ENCODE measurements around the gene SEMA7A.
"Not testable (repeated sequence)": the region's sequence is repeated elsewhere in the genome, so short reads cannot be mapped to it uniquely, and the experiment has no call there.

Gene SEMA7A, protein sequence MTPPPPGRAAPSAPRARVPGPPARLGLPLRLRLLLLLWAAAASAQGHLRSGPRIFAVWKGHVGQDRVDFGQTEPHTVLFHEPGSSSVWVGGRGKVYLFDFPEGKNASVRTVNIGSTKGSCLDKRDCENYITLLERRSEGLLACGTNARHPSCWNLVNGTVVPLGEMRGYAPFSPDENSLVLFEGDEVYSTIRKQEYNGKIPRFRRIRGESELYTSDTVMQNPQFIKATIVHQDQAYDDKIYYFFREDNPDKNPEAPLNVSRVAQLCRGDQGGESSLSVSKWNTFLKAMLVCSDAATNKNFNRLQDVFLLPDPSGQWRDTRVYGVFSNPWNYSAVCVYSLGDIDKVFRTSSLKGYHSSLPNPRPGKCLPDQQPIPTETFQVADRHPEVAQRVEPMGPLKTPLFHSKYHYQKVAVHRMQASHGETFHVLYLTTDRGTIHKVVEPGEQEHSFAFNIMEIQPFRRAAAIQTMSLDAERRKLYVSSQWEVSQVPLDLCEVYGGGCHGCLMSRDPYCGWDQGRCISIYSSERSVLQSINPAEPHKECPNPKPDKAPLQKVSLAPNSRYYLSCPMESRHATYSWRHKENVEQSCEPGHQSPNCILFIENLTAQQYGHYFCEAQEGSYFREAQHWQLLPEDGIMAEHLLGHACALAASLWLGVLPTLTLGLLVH

DNA sequence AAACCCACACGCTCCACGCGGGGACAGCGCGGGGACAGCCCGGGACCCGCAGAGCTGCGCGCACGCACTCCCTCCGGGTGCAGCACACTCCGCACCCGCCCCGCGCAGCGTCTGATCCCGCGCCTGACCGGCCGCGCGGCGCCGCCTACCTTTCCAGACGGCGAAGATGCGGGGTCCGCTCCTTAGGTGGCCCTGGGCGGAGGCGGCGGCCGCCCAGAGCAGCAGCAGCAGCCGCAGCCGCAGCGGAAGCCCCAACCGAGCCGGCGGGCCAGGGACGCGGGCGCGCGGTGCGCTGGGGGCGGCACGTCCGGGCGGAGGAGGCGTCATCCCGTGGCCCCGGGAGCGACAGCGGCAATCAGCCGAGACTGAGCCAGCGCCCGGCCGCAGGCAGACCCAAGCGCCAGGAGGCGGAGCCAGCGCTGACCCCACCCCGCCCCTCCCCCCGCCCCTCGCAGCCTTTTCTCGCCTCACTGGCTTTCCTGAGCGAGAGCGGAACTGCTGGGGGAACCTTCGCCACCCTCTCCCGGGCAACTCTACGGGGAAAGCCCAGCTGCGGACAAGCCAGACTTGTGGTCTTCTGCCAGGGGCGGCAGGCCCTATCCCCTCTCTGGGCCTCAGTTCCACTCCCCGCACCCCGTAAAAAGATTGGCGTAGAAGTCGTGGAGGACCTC is at the start of gene SEMA7A:
TSS of gene SEMA7A (minus strand) at position 367 of the 671 bp plus-strand sequence. CDS start at position 327, 40 bp downstream.
- peak; percentile 58 for DNase-seq

DNA sequence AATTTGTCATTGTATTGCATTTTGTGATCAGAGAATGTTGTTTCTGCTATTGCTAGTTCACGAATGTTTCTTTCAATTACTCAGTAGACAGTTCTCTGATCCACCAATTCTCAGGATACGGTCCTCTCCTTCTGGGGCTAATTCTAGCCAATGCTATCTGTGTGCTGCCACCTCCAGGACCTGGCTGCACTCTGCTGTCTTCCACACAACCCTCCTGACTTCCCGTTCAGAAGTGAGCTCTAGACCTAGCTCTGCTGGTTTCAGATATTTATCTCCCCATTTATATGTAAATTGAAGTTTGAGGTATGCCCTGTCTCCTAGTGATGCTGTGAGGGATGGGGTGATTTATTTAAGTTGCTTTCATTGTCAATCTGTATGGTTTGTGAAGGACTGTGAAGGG is 48.9 kb upstream of the SEMA7A start:
- no peak for DNase-seq

DNA sequence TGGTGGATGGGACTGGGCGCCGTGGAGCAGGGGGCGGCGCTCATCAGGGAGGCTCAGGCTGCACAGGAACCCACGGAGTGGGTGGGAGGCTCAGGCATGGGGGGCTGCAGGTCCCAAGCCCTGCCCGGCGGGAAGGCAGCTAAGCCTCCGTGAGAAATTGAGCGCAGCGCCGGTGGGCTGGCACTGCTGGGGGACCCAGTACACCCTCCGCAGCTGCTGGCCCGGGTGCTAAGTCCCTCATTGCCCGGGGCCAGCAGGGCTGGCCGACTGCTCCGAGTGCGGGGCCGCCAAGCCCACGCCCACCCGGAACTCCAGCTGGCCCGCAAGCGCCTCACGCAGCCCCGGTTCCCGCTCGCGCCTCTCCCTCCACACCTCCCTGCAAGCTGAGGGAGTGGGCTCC is 46.6 kb upstream of the SEMA7A start:
- not testable (repeated sequence) for DNase-seq

DNA sequence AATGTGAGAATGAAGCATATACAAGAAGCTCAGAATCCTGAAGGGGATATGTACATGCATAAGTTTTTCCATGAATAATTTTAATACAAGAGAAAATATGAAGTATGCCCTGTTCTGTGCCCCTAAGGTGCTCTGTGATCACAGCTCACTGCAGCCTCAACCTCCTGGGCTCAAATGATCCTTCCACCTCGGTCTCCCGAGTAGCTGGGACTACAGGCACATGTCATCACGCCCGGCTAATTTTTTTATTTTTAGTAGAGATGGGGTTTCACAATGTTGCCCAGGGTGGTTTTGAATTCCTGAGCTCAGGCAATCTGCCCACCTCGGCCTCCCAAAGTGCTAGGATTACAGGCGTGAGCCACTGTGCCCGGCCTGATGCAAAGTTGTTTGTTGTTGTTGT is 37.9 kb upstream of the SEMA7A start:
- not testable (repeated sequence) for DNase-seq

DNA sequence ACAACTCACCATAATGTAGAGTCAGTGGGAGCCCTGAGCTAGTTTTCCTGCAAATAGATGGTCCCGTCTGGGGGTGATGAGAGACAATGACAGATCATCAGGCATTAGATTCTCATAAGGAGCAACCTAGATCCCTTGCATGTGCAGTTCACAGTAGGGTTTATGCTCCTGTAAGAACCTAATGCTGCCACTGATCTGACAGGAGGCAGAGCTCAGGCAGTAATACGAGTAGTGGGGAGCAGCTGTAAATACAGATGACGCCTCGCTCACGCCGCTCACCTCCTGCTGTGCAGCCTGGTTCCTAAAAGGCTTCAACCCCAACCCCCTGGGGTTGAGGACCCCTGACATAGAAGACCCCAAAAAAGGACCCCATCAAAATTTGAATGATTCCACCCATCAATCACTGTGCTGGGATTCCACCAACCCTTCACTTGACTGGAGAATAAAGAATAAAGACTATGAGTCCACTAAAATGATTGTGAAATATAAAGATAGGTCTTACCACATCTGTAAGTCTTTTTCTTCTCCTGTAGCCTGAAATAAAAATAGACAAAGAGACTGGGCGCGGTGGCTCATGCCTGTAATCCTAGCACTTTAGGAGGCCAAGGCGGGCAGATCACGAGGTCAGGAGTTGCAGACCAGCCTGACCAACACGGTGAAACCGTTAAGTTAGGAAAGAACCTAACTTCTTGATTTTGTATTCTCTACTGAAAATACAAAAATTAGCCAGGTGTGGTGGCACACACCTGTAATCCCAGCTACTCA is 37.1 kb upstream of the SEMA7A start:
- DNase-seq, result no peak

DNA sequence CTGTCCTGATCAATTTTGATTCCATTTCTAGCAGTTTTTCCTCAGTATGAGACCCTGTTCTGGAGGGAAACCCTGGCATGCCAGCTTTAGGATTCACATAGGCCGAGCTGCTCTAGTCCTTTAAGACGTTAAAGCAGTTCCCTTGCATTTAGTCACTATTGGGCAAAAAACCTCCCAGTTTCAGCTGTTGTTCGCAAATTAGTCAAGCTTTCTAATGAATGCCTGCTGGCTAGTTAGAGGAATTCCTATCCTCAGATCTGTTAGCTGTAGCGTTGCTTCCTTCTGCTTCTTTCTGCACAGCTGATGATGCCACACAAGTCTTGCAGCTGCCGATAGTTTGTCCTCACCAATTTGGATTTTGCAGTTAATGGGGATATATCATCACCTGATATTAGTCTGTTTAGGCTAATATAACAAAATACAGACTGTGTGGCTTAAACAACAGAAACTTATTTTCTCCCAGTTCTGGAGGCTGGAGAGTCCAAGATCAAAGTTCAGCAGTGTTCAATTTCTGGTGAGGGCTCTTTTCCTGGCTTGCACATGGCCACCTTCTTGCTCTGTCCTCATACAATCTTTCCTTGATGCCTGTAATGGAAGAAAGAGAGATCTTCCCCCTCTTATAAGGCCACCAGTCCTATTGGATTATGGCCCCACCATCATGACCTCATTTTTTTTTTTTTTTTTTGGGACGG is 34.7 kb upstream of the SEMA7A start:
- no peak for DNase-seq

DNA sequence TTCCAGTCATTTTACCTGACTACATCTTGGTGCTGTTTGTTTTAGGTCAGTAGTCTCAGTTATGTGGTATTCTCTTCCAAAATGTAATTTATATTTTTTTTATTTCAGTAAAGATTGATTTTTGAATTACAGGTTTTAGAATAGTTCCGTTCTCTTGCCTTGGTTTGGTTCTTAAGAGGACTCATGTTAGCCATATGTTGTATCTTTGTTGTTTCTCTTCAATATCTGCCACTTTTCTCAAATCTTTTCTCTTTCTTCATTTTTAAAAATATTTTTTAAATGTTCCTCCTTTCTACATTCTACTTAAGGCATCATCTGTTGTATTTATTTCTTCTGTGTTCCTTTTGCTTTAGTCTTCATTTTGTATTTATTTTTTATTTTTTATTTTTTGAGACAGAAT is 32.8 kb upstream of the SEMA7A start:
- DNase-seq, result no peak

DNA sequence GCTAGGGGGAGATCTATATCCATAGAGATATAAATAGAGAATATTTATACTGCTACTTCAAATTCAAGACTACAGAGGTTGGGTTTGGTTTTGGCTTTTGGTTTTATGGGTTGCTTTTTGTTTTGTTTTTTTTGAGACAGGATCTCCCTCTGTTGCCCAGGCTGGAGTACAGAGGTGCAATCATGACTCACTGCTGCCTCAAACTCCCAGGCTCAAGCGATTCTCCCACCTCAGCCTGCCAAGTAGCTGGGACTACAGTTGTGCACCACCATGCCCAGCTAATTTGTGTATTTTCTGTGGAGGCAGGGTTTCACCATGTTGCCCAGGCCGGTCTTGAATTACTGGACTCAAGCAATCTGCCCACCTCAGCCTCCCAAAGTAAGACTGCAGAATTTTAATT is 31.1 kb upstream of the SEMA7A start:
- no peak for DNase-seq

DNA sequence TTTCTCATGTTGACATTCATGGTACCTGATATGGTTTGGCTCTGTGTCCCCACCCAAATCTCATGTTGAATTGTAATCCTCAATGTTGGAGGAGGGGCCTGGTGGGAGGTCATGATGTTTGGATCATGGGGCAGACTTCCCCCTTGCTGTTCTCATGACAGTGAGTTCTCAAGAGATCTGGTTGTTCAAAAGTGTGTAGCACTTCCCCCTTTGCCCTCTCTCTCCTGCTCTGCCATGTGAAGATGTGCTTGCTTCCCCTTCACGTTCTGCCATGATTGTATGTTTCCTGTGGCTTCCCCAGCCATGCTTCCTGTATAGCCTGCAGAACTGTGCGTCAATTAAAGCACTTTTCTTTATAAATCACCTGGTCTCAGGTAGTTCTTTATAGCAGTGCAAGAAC is 30.5 kb upstream of the SEMA7A start:
- no peak for DNase-seq

DNA sequence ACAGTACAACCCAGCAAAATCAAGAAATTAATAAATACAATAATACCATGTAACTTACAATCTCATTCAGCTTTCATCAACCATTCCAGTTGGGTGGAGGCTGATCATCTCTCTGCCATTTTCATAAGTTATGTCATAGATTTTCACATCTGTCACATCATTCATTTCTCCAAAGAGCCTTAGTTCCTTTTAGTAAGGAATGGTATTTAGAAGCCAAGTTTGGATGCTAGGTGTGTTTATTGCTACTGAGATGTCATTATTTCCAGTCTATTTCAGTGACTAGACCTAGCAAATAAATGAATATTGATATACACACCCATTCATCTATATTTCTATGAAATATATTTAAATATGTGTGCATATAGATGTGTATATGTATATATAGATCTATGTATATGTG is 29.9 kb upstream of the SEMA7A start:
- no peak for DNase-seq

DNA sequence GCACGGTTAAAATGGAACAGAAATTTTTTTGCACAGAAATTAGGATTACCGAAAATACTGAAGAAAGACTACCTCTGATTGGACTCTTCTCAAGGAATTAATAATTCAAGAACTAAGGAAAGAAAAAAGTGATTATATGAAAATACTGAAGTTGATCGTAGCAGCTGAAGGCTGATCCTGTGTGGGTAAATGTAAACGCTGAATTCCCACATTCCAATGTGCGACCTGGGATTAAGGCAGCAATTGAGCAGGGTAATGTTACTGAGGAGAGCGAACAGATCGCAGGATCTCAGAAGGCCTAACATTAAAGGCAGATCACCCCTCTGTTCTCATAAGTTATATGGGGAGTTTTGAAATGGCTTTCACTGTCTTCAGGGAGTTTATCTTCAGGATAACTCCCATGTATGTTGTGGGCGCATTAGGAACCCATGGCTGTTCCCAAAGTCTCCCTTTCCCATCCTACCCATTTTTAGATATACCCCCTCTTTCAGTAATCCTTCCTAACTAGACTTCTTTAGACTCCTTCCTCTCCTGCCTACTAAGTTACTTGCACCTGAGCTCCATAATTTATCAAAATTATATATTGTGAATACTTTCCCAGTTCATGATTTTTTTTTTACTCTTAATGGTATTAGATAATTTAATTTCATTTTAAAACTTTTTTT is 28.2 kb upstream of the SEMA7A start:
- no peak for DNase-seq

DNA sequence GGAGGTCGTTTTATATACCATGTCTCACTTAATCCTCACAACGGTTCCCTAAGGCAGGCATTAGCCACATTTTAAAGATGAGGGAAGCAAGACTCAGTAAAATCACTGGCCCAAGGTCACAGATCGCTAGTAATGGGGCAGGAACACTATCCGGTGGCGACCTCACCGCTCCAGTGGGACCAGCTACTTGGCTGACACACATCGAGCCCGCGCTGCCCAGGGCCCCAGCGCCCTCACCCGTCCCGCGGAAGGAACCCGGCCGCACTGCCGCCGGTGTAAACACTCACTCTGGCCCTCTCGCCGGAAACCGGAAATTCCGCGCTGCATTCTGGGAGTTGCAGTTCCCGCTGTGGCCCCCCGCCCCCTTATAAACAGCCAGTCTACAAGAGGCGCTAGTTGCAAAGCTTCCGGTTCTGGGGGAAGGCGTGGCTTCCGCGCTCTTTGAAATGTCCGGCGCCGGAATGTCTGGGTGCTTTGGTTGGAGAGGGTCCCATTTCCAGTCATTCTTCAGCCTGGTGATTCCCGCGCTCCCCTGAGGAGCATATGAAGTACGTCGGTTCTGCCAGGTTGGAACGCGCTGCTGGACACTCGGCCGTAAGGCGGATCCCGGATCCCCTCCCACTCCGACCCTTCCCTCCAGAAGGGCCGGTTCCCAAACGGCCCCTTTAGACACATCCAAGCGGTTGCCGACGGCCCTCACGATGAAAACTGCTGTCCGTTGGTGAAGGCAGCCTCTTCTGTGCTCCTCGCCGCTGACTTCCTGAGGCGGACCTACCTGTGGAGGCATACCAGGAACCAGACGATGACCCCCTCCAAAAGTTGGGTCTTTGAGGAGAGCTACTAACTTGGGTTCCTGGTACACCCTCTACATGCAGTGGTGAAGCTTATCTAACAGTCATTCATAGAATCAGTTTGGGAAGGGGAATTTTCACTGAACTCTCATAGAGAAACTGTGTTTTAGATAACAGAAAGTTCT is 27.4 kb upstream of the SEMA7A start, which contains the start of gene UBL7:
TSS of gene UBL7 (minus strand) at position 290 of the 976 bp plus-strand sequence. CDS start 2,293 bp downstream, outside the sequence.
- peak; percentile 96 for DNase-seq

DNA sequence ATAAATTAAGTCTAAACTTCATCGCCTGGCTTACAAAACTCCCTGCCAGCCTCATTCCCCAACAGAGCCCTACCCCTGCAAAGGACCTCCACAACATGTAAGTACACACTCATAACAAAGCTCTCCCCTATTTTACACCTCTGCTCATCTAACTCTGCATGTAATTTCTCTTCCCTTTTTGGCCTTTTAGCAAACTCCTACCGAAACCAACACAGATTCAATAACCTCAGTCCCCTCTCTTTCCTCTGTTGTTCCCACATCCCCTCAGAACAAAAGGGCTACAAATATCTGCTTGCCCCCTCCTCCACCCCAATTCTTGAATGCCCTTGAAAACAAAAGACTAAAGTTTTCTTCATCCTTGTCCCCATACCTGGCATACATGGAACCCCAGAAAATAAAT is 26.5 kb upstream of the SEMA7A start:
- DNase-seq, result no peak

DNA sequence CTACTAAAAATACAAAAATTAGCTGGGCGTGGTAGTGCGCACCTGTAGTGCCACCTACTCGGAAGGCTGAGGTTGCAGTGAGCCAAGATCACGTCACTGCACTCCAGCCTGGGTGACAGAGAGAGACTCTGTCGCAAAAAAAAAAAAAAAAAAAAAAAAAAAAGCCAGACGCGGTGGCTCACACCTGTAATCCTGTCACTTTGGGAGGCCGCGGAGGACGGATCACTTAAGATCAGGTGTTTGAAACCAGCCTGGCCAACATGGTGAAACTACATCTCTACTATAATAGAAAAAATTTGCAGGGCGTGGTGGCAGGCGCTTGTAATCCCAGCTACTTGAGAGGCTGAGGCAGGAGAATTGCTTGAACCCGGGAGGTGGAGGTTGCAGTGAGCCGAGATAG is 26.0 kb upstream of the SEMA7A start:
- DNase-seq, result not testable (repeated sequence)

DNA sequence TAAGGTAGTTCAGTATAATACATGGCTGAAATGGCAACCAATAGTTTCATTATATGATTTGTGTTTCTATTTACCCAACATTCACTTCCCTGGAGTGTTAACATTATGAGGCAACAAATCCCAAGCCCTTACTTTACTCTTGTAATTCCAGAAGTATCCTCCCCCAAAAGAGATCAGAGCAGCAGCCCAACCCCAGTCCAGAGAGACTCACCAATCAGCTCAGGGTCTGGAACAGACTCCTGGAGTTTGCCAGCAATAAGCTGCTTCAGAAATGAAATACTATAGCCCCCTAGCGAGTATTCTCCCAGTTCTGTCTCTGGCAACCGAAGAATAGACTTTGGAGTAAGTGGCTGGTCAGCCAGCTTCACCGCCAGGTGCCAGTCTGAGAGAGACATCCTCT is 24.7 kb upstream of the SEMA7A start:
- DNase-seq, result no peak

DNA sequence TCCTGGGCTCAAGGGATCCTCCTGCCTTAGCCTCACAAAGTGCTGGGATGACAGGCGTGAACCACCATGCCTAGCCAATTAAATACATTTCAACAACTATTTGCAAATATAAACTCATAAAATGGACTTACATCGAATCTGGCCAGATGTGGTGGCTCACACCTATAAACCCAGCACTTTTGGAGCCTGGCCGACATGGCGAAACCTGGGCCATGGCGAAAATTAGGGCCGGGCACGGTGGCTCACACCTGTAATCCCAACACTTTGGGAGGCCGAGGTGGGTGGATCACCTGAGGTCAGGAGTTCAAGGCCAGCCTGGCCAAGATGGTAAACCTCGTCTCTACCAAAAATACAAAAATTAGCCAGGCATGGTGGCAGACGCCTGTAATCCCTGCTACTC is 23.3 kb upstream of the SEMA7A start:
- DNase-seq, result not testable (repeated sequence)

DNA sequence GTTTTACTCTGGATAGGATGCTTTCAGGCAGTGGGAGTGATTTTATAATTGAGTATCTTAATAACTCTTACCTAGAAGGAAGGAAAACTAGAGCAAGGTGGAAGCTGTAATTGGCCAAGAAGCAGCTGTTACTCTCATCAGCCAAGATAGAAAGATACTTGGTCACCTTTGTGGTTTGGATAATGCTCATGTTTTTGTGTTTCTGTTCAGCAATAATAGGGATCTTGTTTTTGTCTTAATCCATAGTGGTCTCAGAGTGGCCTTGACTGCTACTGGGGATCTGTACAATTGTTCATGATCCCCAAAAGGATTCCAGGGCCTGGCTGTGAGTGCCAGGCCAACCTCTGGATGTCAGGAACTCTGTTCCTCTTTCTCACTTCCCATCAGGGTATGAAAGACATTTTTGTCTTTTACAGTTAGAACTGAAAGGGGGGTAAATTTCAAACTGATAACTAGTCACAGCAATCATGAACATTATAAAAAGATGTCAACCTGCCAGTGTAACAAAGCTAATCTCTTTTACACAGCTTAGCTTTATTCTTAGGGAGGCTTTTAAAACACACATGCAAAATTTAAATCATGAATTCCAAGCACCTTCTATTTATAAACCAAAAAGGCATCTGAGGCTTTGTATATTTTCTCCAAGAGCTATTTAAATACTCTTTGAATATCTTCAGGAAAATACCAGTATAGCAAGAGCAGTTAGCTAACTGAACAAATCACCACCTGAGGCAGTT is 21.2 kb upstream of the SEMA7A start:
- no peak for DNase-seq

DNA sequence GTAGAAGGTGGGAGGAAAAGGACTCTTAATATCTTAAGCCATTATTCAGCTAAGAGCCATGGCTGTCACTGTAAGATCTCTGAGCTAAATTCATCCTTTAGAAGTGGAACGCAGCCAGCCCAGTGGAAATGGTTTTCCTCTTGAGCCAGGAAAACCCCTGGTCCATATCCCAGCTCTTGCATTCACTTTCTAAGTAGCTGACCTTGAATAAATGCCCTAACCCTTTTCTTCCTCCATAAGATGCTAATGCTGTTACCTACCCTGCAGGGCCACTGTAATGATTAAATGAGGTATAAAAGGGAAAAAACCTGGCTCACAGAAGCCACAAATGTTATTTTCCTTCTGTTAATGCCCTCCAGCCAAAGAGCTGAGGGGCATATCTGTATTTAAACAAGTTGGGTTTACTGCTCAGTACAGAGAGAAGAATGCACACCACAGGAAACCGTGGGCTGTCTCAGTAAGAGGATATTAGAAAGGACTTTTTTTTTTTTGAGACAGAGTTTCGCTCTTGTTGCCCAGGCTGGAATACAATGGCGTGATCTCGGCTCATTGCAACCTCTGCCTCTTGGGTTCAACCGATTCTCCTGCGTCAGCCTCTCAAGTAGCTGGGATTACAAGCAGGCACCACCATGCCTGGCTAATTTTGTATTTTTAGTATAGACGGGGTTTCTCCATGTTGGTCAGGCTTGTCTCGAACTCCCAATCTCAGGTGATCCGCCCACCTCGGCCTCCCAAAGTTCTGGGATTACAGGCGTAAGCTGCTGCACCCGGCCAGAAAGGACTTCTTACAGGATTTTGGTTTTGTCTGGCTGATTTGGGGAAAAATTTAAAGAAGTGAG is 20.4 kb upstream of the SEMA7A start:
- no peak for DNase-seq

Data from activated CD4-positive, alpha-beta T cell treated with anti-CD3 and anti-CD28 coated beads, Interleukin-2, amount 50 U/mL, for 1 hour (primary cell).